ENCODE measurements around the gene SMAD4. TPM values are rescaled to one million over a fixed set of nuclear protein-coding genes. Genes with fewer than 3 reads are reported as not detected.

The SMAD4 gene
- total and polyA plus RNA-seq, 2 donors (not counting 3 experiments of a cell fraction or from before 2014, with no cell fraction given), result 63.5 to 82.8 TPM

- Histone ChIP-seq H3K27ac (ENCODE audit: insufficient read depth, low read depth, low read length) (no peak overlapping the region), H3K36me3 (ENCODE audit: control insufficient read depth in 2 of 2, extremely low read depth in 1 of 2, insufficient read depth in 2 of 2, low read length in 2 of 2) (no peaks in the 10 kb centered on the region), H3K9me3 (replicated peaks; ENCODE audit: control insufficient read depth, insufficient read depth, low read length) (no peaks in the 10 kb centered on the region), H3K4me2 (ENCODE audit: insufficient read depth, low read length) (no peak overlapping the region), H3K4me1 (ENCODE audit: control insufficient read depth, extremely low read depth, insufficient read depth, low read length) (no peaks in the 10 kb centered on the region), H4K20me1 (replicated peaks; ENCODE audit: control insufficient read depth, extremely low read depth, insufficient read depth, low read length) (no peaks in the 10 kb centered on the region), H3K4me3 (replicated peaks in 1 of 3; ENCODE audit: insufficient read depth in 1 of 3, low read depth in 1 of 3, low read length in 3 of 3) (no peak overlapping the region), H2AFZ (ENCODE audit: low read depth, low read length) (no peak overlapping the region), H3K9ac (replicated peaks; ENCODE audit: extremely low read depth, insufficient read depth, low read length) (no peak overlapping the region), H3K79me2 (ENCODE audit: control insufficient read depth, insufficient read depth, low read length) (no peaks in the 10 kb centered on the region), H3K27me3 (ENCODE audit: control insufficient read depth in 2 of 2, insufficient read depth in 2 of 2, low read length in 2 of 2) (no peaks in the 10 kb centered on the region), H3K9me1 (replicated peaks; ENCODE audit: control insufficient read depth, extremely low read depth, insufficient read depth, low read length) (no peaks in the 10 kb centered on the region)
- dilution Hi-C loops (cut with MboI; ENCODE audit: extremely low pct_ligation_motif_present, low sequenced_read_pairs), result no loop called here
- POLR2A ChIA-PET, result no interaction called here
- TF ChIP-seq FOS (IDR thresholded peaks at IDR 0.05; ENCODE audit: borderline replicate concordance, insufficient read depth, low read length) (no peak), JUN (IDR thresholded peaks at IDR 0.05; ENCODE audit: borderline replicate concordance, insufficient read depth, insufficient read length, low read depth) (no peak), POLR2AphosphoS5 (IDR thresholded peaks at IDR 0.05; ENCODE audit: insufficient read depth, low read depth, low read length) (no peak), CTCF (IDR thresholded peaks at IDR 0.05; ENCODE audit: extremely low read depth in 1 of 2, insufficient read depth in 1 of 2, low read depth in 1 of 2, low read length in 2 of 2) (no peak), EZH2 (IDR thresholded peaks at IDR 0.05; ENCODE audit: borderline replicate concordance, low read depth, low read length, severe bottlenecking) (no peak), MAX (IDR thresholded peaks at IDR 0.05; ENCODE audit: insufficient read depth, insufficient read length) (no peak), POLR2A (IDR thresholded peaks at IDR 0.05; ENCODE audit: low read depth, low read length) (no peak), GATA2 (IDR thresholded peaks at IDR 0.05; ENCODE audit: insufficient read depth, insufficient read length, low read depth, low read length) (no peak), MYC (IDR thresholded peaks at IDR 0.05; ENCODE audit: low read depth, low read length) (no peak)
- intact Hi-C loops (cut with micrococcal nuclease), result no loop called here
- no peak for FAIRE-seq
- no peak for DNase-seq (ENCODE audit: low read depth, low spot score)
- CTCF ChIA-PET, result no interaction called here
- BruUV-seq (replicated peaks), result no TSS peak
Observed at GRCh38 chr18:51120809-51121596, 91.0 kb downstream of the SMAD4 start.
